Measurements from ENCODE around the gene CYGB.

- TF ChIP-seq KAT2B (IDR thresholded peaks at IDR 0.05; ENCODE audit: low read depth, low read length): no peak
- no peak for TF ChIP-seq RFX5 (IDR thresholded peaks at IDR 0.05; ENCODE audit: low read depth, low read length)
- TF ChIP-seq RAD51 (IDR thresholded peaks at IDR 0.05; ENCODE audit: borderline replicate concordance, low read depth): no peak
- no peak for TF ChIP-seq CTCF (IDR thresholded peaks at IDR 0.05 in 2 of 3, conservative IDR thresholded peaks at IDR 0.05 in 1 of 3; ENCODE audit: insufficient read depth in 2 of 3, low read depth in 1 of 3, low read length in 3 of 3)
- no peak for TF ChIP-seq ESRRA (IDR thresholded peaks at IDR 0.05; ENCODE audit: borderline replicate concordance, low read depth)
- TF ChIP-seq NR3C1 (CRISPR knock-in tag; IDR thresholded peaks at IDR 0.05): no peak
- no peak for TF ChIP-seq CHD1 (IDR thresholded peaks at IDR 0.05; ENCODE audit: low read length)
- no peak for TF ChIP-seq EZH2 (IDR thresholded peaks at IDR 0.05; ENCODE audit: borderline replicate concordance, low read depth, low read length)
These were observed 34.8 kb upstream of the CYGB start for GRCh38 chr17:76572201-76572910.

All from K562 (cell line).